Calu3 (cell line): ENCODE measurements around the gene KIF21B. TPM values are rescaled to one million over a fixed set of nuclear protein-coding genes. Genes with fewer than 3 reads are reported as not detected.
"Not testable (repeated sequence)": the region's sequence is repeated elsewhere in the genome, so short reads cannot be mapped to it uniquely, and the experiment has no call there.

Experiments
- BruUV-seq: library from RNA; stranded (reverse); fragments of 400-500 nt; replicated peaks from 2 replicates; lab custom pipeline; 2021; lab: Mats Ljungman, UMichigan
- CTCF ChIA-PET: fragments of 300-600 bp; sonication (Branson Sonifier 250); formaldehyde crosslinking; loops from one replicate; lab custom pipeline; 2022; ENCODE audit warnings: antibody characterized with exemption; lab: Charles Lee
- DNase-seq: peaks from one replicate; pipeline ENCODE4 v3.0.0; 2022
- H3K27ac Mint-ChIP-seq: one replicate; pipeline ENCODE4 v1.8.0; 2022; ENCODE audit warnings: mixed read lengths; ENCODE audit not compliant: unreplicated experiment
- H3K27me3 Mint-ChIP-seq: one replicate; pipeline ENCODE4 v1.8.0; 2022; ENCODE audit warnings: mixed read lengths; ENCODE audit not compliant: unreplicated experiment
- H3K36me3 Mint-ChIP-seq: one replicate; pipeline ENCODE4 v1.8.0; 2022; ENCODE audit warnings: mild to moderate bottlenecking, moderate library complexity, mixed read lengths; ENCODE audit not compliant: insufficient read depth, unreplicated experiment
- H3K4me1 Mint-ChIP-seq: one replicate; pipeline ENCODE4 v1.8.0; 2022; ENCODE audit warnings: mild to moderate bottlenecking, low read depth, mixed read lengths; ENCODE audit not compliant: unreplicated experiment
- H3K4me3 Mint-ChIP-seq: one replicate; pipeline ENCODE4 v1.8.0; 2022; ENCODE audit warnings: mild to moderate bottlenecking, low read depth, moderate library complexity, mixed read lengths; ENCODE audit not compliant: unreplicated experiment
- H3K9me3 Mint-ChIP-seq: one replicate; pipeline ENCODE4 v1.8.0; 2022; ENCODE audit warnings: low read depth, mixed read lengths; ENCODE audit not compliant: unreplicated experiment
- intact Hi-C: fragments of 100-400 bp; cut with micrococcal nuclease; formaldehyde crosslinking; loops from one replicate; pipeline ENCODE4 v1.10.0; 2022; ENCODE audit not compliant: unreplicated experiment
- total RNA-seq: library from RNA; stranded (reverse); gene quantifications from 2 replicates; pipeline ENCODE4 v1.2.3, GENCODE V29; 2022
- TF ChIP-seq, protein P1 (sequence below): fragments of 200-600 bp; IDR thresholded peaks from one replicate; pipeline ENCODE4 v1.8.0; 2022; ENCODE audit warnings: antibody characterized with exemption; ENCODE audit not compliant: unreplicated experiment

KIF21B gene
- total RNA-seq, 1 experiment from 2014 or later, result 6.7 TPM

DNA sequence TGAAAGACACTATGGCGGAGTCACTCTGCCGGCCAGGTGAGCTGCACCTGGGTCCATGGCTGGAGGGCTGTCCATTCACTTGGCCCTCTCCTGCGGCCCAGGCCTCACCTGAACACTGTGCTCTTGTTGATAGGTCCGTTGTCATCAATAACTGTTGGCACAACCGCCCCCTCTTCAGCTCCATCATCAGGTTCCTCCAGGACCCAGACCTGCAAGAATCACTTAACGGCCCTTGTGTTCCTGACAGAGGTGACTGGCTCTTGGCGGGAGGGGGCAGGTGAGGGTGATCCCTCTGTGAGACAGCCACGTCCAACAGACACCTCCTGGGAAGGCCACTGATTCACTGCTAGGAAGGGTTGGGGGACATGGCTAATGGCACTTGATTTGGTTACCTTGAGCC lies 73.9 kb downstream of the KIF21B start:
- H3K9me3 Mint-ChIP-seq, result peaks cover 10% of the 10 kb centered on the region
- no peak for DNase-seq
- CTCF ChIA-PET, result no interaction called here
- no peak overlapping the region for H3K4me3 Mint-ChIP-seq
- H3K4me1 Mint-ChIP-seq, result no peaks in the 10 kb centered on the region
- TF ChIP-seq, protein P1, sequence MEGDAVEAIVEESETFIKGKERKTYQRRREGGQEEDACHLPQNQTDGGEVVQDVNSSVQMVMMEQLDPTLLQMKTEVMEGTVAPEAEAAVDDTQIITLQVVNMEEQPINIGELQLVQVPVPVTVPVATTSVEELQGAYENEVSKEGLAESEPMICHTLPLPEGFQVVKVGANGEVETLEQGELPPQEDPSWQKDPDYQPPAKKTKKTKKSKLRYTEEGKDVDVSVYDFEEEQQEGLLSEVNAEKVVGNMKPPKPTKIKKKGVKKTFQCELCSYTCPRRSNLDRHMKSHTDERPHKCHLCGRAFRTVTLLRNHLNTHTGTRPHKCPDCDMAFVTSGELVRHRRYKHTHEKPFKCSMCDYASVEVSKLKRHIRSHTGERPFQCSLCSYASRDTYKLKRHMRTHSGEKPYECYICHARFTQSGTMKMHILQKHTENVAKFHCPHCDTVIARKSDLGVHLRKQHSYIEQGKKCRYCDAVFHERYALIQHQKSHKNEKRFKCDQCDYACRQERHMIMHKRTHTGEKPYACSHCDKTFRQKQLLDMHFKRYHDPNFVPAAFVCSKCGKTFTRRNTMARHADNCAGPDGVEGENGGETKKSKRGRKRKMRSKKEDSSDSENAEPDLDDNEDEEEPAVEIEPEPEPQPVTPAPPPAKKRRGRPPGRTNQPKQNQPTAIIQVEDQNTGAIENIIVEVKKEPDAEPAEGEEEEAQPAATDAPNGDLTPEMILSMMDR, result no peak
- BruUV-seq, result no TSS peak
- H3K27ac Mint-ChIP-seq, result no peak overlapping the region
- H3K27me3 Mint-ChIP-seq, result no peaks in the 10 kb centered on the region
- peaks cover 20% of the 10 kb centered on the region for H3K36me3 Mint-ChIP-seq
- intact Hi-C loops, result no loop called here

DNA sequence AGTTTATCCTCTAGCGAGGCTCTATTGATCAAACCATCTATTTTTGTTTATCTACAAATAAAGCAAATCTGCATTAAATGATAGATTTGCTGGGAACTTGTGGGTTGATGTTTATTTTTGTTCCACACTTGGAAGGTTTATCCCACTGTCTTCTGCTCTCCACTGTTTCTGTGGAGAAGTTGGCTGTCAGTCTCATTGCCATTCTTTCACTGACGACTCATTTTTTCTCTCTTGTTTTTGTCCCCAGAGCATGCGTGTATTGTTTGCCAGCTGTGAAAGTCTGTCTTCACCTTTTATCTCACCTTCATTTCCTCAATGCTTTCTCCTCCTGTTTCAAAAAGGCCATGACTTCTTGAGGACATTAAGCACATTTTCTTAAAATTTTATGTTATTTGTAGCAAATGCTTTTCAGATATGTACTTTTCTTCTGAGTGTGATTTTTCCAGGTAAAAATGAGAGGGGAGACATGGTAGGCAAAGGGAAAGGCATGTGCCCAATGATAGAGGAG lies 76.4 kb downstream of the KIF21B start:
- Mint-ChIP-seq H3K4me3 (no peak overlapping the region), H3K4me1 (no peaks in the 10 kb centered on the region), H3K27ac (no peak overlapping the region), H3K9me3 (peaks cover 10% of the 10 kb centered on the region), H3K27me3 (no peaks in the 10 kb centered on the region), H3K36me3 (peaks cover 22% of the 10 kb centered on the region)
- intact Hi-C loops, result no loop called here
- DNase-seq, result no peak
- CTCF ChIA-PET, result no interaction called here
- BruUV-seq, result no TSS peak
- TF ChIP-seq, protein P1, result no peak

DNA sequence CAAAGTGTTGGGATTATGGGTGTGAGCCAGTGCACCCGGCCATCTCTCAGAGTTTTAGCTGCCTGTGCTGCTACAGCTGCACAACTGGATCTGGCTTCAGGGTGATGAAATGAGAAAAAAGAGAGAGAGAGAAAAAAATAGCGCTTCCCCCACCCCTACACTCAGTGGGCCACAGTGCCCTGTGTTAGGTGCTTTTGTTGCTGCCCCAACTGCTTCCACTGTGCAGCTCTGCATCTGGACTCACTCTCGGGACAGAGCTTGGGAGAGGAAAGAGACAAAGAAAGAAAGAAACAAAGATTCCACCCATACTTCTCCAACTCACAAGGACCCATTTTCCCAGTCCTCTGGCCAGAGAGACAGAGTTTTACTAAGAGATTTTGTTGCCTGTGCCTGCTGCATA lies 78.4 kb downstream of the KIF21B start:
- intact Hi-C loops, result no loop called here
- no TSS peak for BruUV-seq

DNA sequence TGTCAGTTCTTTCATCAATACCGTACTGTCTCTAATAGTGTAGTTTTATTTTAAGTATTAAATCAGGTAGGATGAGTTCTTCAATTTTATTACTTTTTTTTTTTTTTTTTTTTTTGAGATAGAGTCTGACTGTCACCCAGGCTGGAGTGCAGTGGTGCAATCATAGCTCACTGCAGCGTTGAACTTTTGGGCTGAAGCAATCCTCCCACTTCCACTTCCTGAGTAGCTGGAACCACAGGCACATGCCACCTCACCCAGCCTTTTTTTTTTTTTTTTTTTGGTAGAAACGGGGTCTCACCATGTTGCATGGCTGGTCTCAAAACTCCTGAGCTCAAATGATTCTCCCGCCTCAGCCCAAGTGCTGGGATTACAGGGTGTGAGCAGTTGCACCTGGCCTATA lies 84.6 kb downstream of the KIF21B start:
- Mint-ChIP-seq H3K4me1 (no peaks in the 10 kb centered on the region), H3K4me3 (no peak overlapping the region), H3K27ac (no peak overlapping the region), H3K9me3 (no peaks in the 10 kb centered on the region), H3K36me3 (peaks cover 26% of the 10 kb centered on the region), H3K27me3 (no peaks in the 10 kb centered on the region)
- TF ChIP-seq, protein P1, result no peak
- CTCF ChIA-PET, result interaction anchor here (0.6 to 0.7 kb wide), 5 partner anchors 9 to 318 kb away, joined by 3 to 6 read pairs (median 4); no protein-coding TSS in a partner anchor
- BruUV-seq, result no TSS peak
- intact Hi-C loops, result no loop called here
- DNase-seq, result no peak

More for the DNA sequence above, 78.4 kb downstream of the KIF21B start:
- H3K4me3 Mint-ChIP-seq, result no peak overlapping the region
- H3K27ac Mint-ChIP-seq, result no peak overlapping the region
- peaks cover 10% of the 10 kb centered on the region for H3K9me3 Mint-ChIP-seq
- TF ChIP-seq, protein P1, result no peak
- CTCF ChIA-PET, result no interaction called here
- no peaks in the 10 kb centered on the region for H3K4me1 Mint-ChIP-seq
- H3K27me3 Mint-ChIP-seq, result no peaks in the 10 kb centered on the region
- peaks cover 27% of the 10 kb centered on the region for H3K36me3 Mint-ChIP-seq
- no peak for DNase-seq

DNA sequence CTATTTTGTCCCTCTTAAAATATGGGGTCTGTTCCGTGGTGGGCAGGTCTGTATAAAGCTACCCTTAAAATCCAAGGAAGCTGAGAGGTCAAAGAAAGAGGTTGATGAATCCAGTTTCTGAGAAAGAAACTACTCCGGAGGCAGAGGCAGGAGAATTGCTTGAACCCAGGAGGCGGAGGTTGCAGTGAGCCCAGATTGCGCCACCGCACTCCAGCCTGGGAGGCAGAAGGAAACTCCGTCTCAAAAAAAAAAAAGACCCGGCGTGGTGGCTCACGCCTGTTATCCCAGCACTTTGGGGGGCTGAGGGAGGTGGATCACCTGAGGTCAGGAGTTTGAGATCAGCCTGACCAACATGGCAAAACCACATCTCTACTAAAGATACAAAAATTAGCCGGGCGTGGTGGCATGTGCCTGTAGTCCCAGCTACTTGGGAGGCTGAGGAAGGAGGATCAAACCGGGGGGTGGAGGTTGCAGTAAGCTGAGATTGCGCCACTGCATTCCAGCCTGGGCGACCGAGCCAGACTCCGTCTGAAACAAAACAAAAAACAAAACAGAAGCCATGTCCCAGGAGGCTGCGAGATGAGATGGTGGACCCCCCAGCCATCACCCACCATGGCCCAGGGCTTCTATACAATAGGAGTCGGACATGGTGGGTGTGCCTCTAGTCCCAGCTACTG lies 88.1 kb downstream of the KIF21B start:
- H3K27ac Mint-ChIP-seq, BruUV-seq, H3K4me1 Mint-ChIP-seq, CTCF ChIA-PET, H3K27me3 Mint-ChIP-seq, H3K9me3 Mint-ChIP-seq, DNase-seq, H3K4me3 Mint-ChIP-seq, intact Hi-C loops: not testable (repeated sequence)
- H3K36me3 Mint-ChIP-seq, result peaks cover 24% of the 10 kb centered on the region
